Activated CD4-positive, alpha-beta memory T cell treated with anti-CD3 and anti-CD28 coated beads for 36 hours (primary cell): ENCODE results near the gene SLC26A6. TPM values are rescaled to one million over a fixed set of nuclear protein-coding genes. Genes with fewer than 3 reads are reported as not detected.

Experiments used
- CTCF ChIA-PET: fragments of 350-600 bp; sonication (Branson Sonifier 250); formaldehyde crosslinking; loops from one replicate; lab custom pipeline; 2021; ENCODE audit warnings: antibody characterized with exemption, inconsistent platforms; lab: Charles Lee
- POLR2A ChIA-PET: fragments of 350-600 bp; sonication (Branson Sonifier 250); formaldehyde crosslinking; loops from one replicate; lab custom pipeline; 2021; ENCODE audit warnings: antibody characterized with exemption; lab: Charles Lee
- DNase-seq: peaks from one replicate; pipeline ENCODE4 v3.0.0-alpha.2; 2020
- H3K27ac Mint-ChIP-seq: one replicate; pipeline ENCODE4 v1.8.0; 2021; ENCODE audit warnings: mixed read lengths
- H3K27me3 Mint-ChIP-seq: one replicate; pipeline ENCODE4 v1.8.0; 2021; ENCODE audit warnings: mixed read lengths
- H3K36me3 Mint-ChIP-seq: one replicate; pipeline ENCODE4 v1.8.0; 2021; ENCODE audit warnings: mixed read lengths
- H3K4me1 Mint-ChIP-seq: one replicate; pipeline ENCODE4 v1.8.0; 2021; ENCODE audit warnings: low read depth, mixed read lengths
- H3K4me3 Mint-ChIP-seq: one replicate; pipeline ENCODE4 v1.8.0; 2021; ENCODE audit warnings: mild to moderate bottlenecking, mixed read lengths
- H3K9me3 Mint-ChIP-seq: one replicate; pipeline ENCODE4 v1.8.0; 2021; ENCODE audit warnings: mixed read lengths
- intact Hi-C: fragments of 100-400 bp; cut with micrococcal nuclease; formaldehyde crosslinking; loops from one replicate; pipeline ENCODE4 v1.15.1; 2023
- microRNA-seq: library from miRNA; unstranded; fragments of <30 nt; microRNA quantifications from one replicate; pipeline ENCODE4 v1.2.0, GENCODE V29; 2022; ENCODE audit warnings: borderline number of aligned reads, borderline microRNAs expressed, borderline replicate concordance
- total RNA-seq, 2 experiments: library from RNA; stranded (reverse); gene quantifications; one replicate each; pipeline ENCODE4 v1.2.3, GENCODE V29; 2021

SLC26A6 gene
- total RNA-seq, 2 experiments from 2014 or later, result 47.7 to 52.4 TPM

GRCh38 chr3:48581621-48582481 is 53.4 kb downstream of the SLC26A6 start:
- no peak overlapping the region for H3K27ac Mint-ChIP-seq
- no peak overlapping the region for H3K4me3 Mint-ChIP-seq
- H3K27me3 Mint-ChIP-seq, result peaks cover 2% of the 10 kb centered on the region
- ChIA-PET POLR2A (no interaction called here), CTCF (no interaction called here)
- intact Hi-C loops, result no loop called here
- no peak for DNase-seq
- H3K4me1 Mint-ChIP-seq, result no peaks in the 10 kb centered on the region
- H3K9me3 Mint-ChIP-seq, result no peaks in the 10 kb centered on the region
- no peaks in the 10 kb centered on the region for H3K36me3 Mint-ChIP-seq

GRCh38 chr3:48576647-48577046 is 58.6 kb downstream of the SLC26A6 start:
- DNase-seq, result no peak
- H3K4me1 Mint-ChIP-seq, result no peaks in the 10 kb centered on the region
- POLR2A ChIA-PET, result no interaction called here
- CTCF ChIA-PET, result interaction anchor here (1.8 kb wide), 1 partner anchor 140 kb away, joined by 4 read pairs; no protein-coding TSS in a partner anchor
- H3K4me3 Mint-ChIP-seq, result no peak overlapping the region
- H3K27ac Mint-ChIP-seq, result no peak overlapping the region
- intact Hi-C loops, result no loop called here
- no peaks in the 10 kb centered on the region for H3K27me3 Mint-ChIP-seq
- H3K36me3 Mint-ChIP-seq, result no peaks in the 10 kb centered on the region
- H3K9me3 Mint-ChIP-seq, result no peaks in the 10 kb centered on the region

Small RNA genes lying within 50 kb of the gene (microRNA-seq; reads per million reads assigned to microRNA genes)
- gene MIR4793, result not detected
- gene MIR711, result not detected

Other genes starting within 250 kb of the SLC26A6 start
- gene PLXNB1, start 205.4 kb downstream of the SLC26A6 start, total RNA-seq, result 1 to 10 TPM; 3.2 to 3.8 TPM
- 10 to 100 TPM; 24.3 to 24.4 TPM for gene CCDC51, start 195.3 kb downstream of the SLC26A6 start, total RNA-seq
- 100 to 1,000 TPM; 318 to 323 TPM for gene TMA7, start 195.2 kb downstream of the SLC26A6 start, total RNA-seq
- 10 to 100 TPM; 13.8 to 14.5 TPM for gene ATRIP, start 188.7 kb downstream of the SLC26A6 start, total RNA-seq
- gene SHISA5, start 131.3 kb downstream of the SLC26A6 start, total RNA-seq, result 10 to 100 TPM; 88.9 to 93.1 TPM
- gene PFKFB4, start 78.7 kb downstream of the SLC26A6 start, total RNA-seq, result 10 to 100 TPM; 19.4 to 22.4 TPM
- not detected for gene UCN2, start 71.7 kb downstream of the SLC26A6 start, total RNA-seq
- gene COL7A1, start 40.1 kb downstream of the SLC26A6 start, total RNA-seq, result 1 to 10 TPM; 1.1 TPM
- gene UQCRC1, start 25.8 kb downstream of the SLC26A6 start, total RNA-seq, result 100 to 1,000 TPM; 251 to 259 TPM
- gene TMEM89, start 13.7 kb downstream of the SLC26A6 start, total RNA-seq, result under 1 TPM in 1 of 2 experiments, not detected in 1; 0.75 TPM
- gene CELSR3, start 27.4 kb upstream of the SLC26A6 start, total RNA-seq, result 1 to 10 TPM; 6.9 to 7.5 TPM
- 10 to 100 TPM; 36.5 to 38.5 TPM for gene NCKIPSD, start 50.5 kb upstream of the SLC26A6 start, total RNA-seq
- 10 to 100 TPM; 41.6 to 43.4 TPM for gene IP6K2, start 81.8 kb upstream of the SLC26A6 start, total RNA-seq
- 10 to 100 TPM; 30.4 to 32.7 TPM for gene PRKAR2A, start 212.4 kb upstream of the SLC26A6 start, total RNA-seq